Cardiac atrium fibroblast (primary cell): Measurements from ENCODE around the gene SMAD9. TPM values are rescaled to one million over a fixed set of nuclear protein-coding genes. Genes with fewer than 3 reads are reported as not detected.

Experiments
- total RNA-seq: library from RNA; depleted of rRNA; stranded (reverse); fragments of >200 nt; gene quantifications from 2 replicates; pipeline ENCODE4 v1.2.3, GENCODE V29; 2015

SMAD9 gene
- 7.0 and 7.3 TPM in 2 replicates for total RNA-seq

DNA sequence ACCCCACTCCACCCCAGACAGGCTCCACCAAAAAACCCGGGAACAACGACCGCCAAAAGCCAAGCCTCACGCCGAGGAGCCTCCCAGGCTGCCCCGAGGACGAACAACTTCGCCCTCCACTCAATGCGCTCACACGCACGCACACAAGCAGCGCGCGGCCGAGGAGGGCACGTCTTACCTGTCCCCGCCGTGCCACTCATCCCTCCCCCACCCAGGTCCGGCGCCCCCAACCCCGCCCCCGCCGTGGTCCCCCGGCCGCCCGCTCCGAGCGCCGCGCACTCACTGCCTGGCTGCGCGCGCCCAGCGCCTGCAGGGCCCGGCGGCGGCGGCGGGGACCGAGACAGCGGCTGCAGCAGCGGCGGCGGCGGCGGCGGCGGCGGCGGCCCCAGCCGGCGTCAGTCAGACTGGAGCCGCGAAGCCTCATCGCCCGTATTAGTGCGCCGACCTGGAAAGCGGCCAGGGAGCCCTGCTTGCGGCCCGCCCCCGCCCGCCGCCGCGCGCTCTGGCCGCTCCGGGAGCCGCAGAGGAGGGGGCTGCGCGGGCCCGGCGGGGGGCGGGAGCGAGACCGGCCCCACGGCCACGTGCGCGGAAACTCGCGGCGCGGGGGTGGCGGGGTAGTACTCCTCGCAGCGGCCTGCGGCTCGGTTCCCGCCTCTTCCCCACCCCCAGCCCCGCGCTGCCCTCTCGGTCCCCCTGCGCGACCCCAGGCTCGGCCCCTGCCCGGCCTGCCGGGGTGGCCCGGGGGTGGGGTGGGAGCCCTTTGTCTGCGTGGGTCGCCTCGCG is at the start of gene SMAD9:
Gene SMAD9, minus strand, starts transcription at position 406 of the 783 bp plus-strand sequence. CDS start 40,549 bp downstream, outside the sequence.

DNA sequence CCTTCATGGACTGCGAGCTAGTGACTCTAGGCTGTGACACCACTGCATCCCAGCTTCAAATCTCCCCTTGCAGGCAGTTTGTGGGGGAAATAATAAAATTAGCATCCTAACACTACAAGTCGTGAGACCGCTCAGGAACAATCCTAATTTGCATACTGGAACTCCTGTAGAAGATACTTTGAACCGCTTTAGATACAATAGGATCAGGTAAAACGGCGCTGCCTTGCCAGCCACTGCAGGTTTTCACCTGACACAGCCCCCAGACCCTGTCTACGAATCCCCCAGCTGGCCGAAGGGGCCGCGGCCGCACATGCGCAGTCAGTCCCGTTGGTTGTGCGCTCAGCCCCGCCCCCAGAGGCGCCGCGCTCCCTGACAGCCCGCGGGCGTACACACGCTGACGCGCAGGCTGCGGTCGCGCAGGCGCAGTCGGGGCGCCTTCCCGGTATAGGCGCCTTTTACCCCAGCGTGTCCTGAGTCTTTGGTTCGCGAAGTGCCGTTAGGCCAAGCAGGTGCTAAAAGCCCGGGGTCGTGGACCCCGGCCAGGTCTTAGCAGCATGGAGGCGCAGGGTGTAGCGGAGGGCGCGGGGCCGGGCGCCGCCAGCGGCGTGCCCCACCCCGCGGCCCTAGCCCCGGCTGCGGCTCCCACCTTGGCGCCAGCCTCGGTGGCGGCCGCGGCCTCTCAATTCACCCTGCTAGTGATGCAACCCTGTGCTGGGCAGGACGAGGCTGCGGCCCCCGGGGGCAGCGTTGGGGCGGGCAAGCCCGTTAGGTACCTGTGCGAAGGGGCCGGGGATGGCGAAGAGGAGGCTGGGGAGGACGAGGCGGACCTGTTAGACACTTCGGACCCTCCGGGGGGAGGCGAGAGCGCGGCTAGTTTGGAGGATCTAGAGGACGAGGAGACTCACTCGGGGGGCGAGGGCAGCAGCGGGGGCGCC is 101.0 kb downstream of the SMAD9 start, which contains the start of gene RFXAP:
Gene RFXAP, plus strand, starts transcription at position 419 of the 935 bp plus-strand sequence. Its CDS starts 136 bp downstream, at position 555.

Other genes with a start within 250 kb of the SMAD9 start
- not detected in 2 replicates for gene SERTM1, start 246.2 kb downstream of the SMAD9 start, total RNA-seq
- 0.90 and 1.5 TPM in 2 replicates for gene RFXAP, start 101.0 kb downstream of the SMAD9 start, total RNA-seq
- 33.7 and 41.3 TPM in 2 replicates for gene ALG5, start 79.1 kb upstream of the SMAD9 start, total RNA-seq
- gene EXOSC8, start 80.5 kb upstream of the SMAD9 start, total RNA-seq: 17.3 and 19.1 TPM in 2 replicates
- 28.5 and 30.5 TPM in 2 replicates for gene SUPT20H, start 139.4 kb upstream of the SMAD9 start, total RNA-seq
- not detected in 2 replicates for gene CSNK1A1L, start 185.4 kb upstream of the SMAD9 start, total RNA-seq